Colonic mucosa (tissue), 4 donors: ENCODE measurements around the gene MAGEF1. TPM values are rescaled to one million over a fixed set of nuclear protein-coding genes. Genes with fewer than 3 reads are reported as not detected.

Experiments
- DNase-seq: peaks from one replicate; pipeline ENCODE4 v3.0.0-alpha.2; 2020
- H3K27ac ChIP-seq: fragments of 200-600 bp; one replicate; pipeline ENCODE4 v1.8.0; 2021
- H3K27me3 ChIP-seq: fragments of 200-600 bp; one replicate; pipeline ENCODE4 v1.8.0; 2021
- H3K36me3 ChIP-seq: fragments of 200-600 bp; one replicate; pipeline ENCODE4 v1.8.0; 2021
- H3K4me1 ChIP-seq: fragments of 200-600 bp; one replicate; pipeline ENCODE4 v1.8.0; 2021; ENCODE audit warnings: mild to moderate bottlenecking
- H3K4me3 ChIP-seq: fragments of 200-600 bp; one replicate; pipeline ENCODE4 v1.8.0; 2021
- H3K9ac ChIP-seq, 2 donors: one replicate each; pipeline ENCODE4 v1.7.0; 2013; ENCODE audit warnings: control low read depth in 2 of 2, low read depth in 2 of 2, low read length in 2 of 2
- H3K9me3 ChIP-seq: fragments of 200-600 bp; one replicate; pipeline ENCODE4 v1.8.0; 2021
- intact Hi-C: fragments of 100-400 bp; cut with DNase I; formaldehyde crosslinking; loops from one replicate; pipeline ENCODE4 v1.14.1; 2022
- total RNA-seq, 2 donors: library from RNA; stranded (reverse); fragmentation: NEBNext Ultra II Directional in 1 of 2; extraction: Animal tissue kit (Norgen Biotek cat#: 25700) in 1 of 2; gene quantifications; one replicate each; pipeline ENCODE4 v1.2.1, GENCODE V29; 2021
- TF ChIP-seq, protein P1 (sequence below): fragments of 200-600 bp; IDR thresholded peaks from one replicate; pipeline ENCODE4 v1.8.0; 2022; ENCODE audit warnings: antibody characterized with exemption, mild to moderate bottlenecking
- donor health status: healthy.
- donor health status: DM: no; HTN: no; CAD: no.
- donor health status: DM: no; HTN: no; CAD: no.

MAGEF1 gene
- total RNA-seq, 2 donors from 2014 or later: 28.3 to 42.6 TPM

DNA sequence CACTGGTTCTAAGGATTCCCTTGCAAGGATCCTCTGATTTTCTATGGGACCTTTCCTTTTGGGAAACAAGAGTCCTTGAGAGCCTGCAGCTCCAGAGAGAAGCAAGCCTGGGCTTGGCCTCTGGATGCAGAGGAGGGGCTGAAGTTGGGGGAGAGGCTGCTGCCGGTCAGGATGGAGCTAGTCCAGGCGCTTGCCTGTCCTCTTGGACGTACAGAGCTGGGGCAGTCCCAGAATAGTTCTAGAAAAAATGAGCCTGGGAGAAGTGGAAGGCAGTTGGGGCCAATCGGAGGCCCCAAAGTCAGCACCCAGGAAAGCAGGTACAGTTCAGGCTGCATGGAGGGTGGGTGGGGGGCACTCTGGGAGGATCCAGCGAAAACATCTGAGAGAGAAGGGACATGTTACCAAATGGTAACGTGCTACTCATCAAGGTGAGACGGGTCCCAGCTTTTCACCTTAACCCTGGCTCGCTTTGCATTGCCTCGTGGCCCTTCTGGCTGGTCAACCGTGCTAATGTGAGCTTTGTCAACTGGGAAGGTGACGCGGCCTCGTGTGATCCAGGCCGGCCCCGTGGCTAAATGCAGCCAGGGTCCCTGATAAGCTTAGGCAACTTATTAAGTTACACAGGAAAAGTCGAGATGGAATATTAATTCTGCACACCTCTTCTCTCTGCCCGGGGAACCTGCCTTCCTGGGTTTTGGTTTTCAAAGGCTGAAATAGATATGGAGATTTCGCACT, 38.7 kb upstream of the MAGEF1 start:
- Histone ChIP-seq H3K27ac (no peak overlapping the region), H3K9me3 (no peaks in the 10 kb centered on the region), H3K27me3 (no peaks in the 10 kb centered on the region), H3K36me3 (no peaks in the 10 kb centered on the region), H3K4me1 (no peaks in the 10 kb centered on the region), H3K9ac (no peak overlapping the region), H3K4me3 (no peak overlapping the region)
- DNase-seq: no peak
- intact Hi-C loops: no loop called here
- TF ChIP-seq, protein P1, sequence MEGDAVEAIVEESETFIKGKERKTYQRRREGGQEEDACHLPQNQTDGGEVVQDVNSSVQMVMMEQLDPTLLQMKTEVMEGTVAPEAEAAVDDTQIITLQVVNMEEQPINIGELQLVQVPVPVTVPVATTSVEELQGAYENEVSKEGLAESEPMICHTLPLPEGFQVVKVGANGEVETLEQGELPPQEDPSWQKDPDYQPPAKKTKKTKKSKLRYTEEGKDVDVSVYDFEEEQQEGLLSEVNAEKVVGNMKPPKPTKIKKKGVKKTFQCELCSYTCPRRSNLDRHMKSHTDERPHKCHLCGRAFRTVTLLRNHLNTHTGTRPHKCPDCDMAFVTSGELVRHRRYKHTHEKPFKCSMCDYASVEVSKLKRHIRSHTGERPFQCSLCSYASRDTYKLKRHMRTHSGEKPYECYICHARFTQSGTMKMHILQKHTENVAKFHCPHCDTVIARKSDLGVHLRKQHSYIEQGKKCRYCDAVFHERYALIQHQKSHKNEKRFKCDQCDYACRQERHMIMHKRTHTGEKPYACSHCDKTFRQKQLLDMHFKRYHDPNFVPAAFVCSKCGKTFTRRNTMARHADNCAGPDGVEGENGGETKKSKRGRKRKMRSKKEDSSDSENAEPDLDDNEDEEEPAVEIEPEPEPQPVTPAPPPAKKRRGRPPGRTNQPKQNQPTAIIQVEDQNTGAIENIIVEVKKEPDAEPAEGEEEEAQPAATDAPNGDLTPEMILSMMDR: no peak

- Histone ChIP-seq H3K36me3 (no peaks in the 10 kb centered on the region), H3K27me3 (no peaks in the 10 kb centered on the region), H3K9me3 (no peaks in the 10 kb centered on the region), H3K9ac (no peak overlapping the region), H3K27ac (no peak overlapping the region), H3K4me1 (no peaks in the 10 kb centered on the region), H3K4me3 (no peak overlapping the region)
- TF ChIP-seq, protein P1: no peak
- intact Hi-C loops: no loop called here
- DNase-seq: no peak
Observed at GRCh38 chr3:184749168-184749744, 37.4 kb upstream of the MAGEF1 start.

DNA sequence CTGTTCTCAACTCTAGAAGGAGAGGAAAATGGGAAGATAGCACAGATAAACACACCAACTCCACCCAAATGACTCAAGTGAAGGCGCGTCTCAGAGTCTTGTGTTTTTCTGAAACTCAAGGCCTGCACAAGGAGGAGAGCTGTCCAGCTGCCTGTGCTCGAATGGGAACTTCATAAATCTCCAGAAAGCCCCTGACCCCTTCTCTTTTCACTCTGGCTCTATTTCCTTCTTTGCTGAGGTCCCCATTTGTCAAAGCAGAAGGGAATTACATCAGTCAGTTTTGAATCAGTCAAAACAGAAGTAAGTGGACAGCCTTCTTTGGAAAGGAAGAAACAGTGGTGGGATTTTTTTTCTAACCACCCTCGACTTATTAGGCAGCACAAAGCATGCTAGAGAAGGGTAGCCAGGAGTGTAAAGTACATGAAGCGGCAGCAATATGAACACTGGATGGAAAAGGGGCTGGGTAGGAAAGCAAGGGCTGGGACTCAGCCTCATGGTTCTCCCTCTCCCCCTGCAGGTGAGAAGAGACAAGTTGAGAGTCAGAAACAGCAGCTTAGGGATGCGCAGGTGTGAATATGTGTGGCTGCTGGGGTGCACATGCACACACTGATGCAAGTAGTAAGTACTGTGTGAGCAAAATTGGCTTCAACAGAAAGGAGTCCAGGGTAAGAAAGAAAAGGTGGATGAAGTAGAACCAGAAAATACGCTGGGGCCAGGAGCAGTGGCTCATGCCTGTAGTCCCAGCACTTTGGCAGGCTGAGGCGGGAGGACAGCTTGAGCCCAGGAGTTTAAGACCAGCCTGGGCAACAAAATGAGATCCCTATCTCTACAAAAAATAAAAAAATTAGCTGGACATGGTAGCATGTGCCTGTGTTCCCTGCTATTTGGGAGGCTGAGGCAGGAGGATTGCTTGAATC, 36.6 kb upstream of the MAGEF1 start:
- TF ChIP-seq, protein P1: no peak
- intact Hi-C loops: no loop called here
- Histone ChIP-seq H3K4me3 (no peak overlapping the region), H3K9ac (no peak overlapping the region), H3K27me3 (no peaks in the 10 kb centered on the region), H3K27ac (no peak overlapping the region), H3K36me3 (no peaks in the 10 kb centered on the region), H3K4me1 (no peaks in the 10 kb centered on the region), H3K9me3 (no peaks in the 10 kb centered on the region)
- no peak for DNase-seq

DNA sequence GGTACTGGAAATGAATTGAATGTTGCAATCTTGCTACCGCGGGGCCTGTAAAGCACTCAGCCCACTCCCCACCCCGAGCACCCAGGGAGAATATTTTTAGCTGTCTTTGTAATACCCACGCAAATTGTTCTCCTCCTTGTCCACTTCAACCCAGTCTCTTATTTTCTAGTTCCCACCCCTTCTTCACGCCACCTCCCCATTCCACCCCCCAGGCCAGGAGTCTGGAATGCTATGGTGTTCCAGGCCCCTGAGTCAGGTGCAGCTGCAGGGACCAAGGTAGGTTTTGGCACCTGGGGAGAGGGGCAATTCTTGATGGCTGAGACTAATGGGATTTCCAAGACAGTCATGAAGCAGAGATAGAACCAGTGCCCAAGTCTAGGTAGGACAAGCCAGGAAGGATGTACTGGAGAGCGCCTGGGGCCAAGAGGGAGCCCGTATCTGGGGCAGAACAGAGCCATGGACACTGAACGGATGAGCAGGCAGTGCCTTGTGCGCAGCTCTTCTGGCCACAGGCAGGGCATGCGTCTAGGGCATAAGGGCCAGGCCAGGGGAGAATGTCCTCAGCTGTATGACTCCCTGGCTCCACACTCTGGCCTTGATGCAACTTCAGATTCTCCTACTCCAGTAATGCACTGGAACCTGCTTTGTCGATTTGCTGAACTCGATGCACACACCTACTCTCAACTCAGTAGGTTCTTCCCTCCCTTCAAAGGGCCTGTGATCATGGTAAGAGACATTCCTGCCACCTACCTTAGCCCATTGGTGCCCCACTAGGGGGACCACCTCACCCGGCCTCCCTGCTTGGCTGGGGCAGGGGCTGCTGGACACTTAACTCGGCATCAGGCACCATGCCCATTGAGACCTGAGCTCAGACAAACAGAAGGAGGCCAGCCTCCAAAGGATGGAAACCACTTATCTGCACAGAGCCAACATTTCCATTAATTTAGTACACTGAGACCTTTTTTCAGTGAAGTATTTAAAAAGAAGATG, 34.6 kb upstream of the MAGEF1 start:
- Histone ChIP-seq H3K9me3 (no peaks in the 10 kb centered on the region), H3K9ac (no peak overlapping the region), H3K27me3 (no peaks in the 10 kb centered on the region), H3K27ac (no peak overlapping the region), H3K4me1 (no peaks in the 10 kb centered on the region), H3K4me3 (no peak overlapping the region), H3K36me3 (no peaks in the 10 kb centered on the region)
- intact Hi-C loops: no loop called here
- no peak for DNase-seq
- TF ChIP-seq, protein P1: no peak

DNA sequence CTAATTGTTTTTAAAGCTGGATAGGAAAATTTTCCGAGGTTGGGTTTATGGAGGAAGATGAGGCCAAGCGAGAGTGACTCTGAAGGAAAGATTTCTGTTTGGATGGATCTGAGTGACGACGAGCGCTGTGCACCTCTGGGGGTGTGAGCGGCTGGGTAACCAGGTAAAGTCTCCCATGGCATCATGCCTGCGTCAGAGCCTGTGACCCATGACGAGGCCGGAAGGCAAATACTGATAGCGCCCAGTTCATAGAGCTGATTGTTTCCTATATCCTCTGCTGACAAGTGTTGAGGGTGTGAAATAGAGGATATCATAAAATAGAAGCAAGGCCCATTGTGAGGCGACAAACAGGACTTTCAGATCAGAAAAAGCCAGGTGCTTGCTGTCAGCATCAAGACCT, 33.7 kb upstream of the MAGEF1 start:
- H3K4me3 ChIP-seq: no peak overlapping the region
- H3K4me1 ChIP-seq: no peaks in the 10 kb centered on the region
- TF ChIP-seq, protein P1: no peak
- no peaks in the 10 kb centered on the region for H3K36me3 ChIP-seq
- no peak overlapping the region for H3K27ac ChIP-seq
- DNase-seq: no peak
- no peaks in the 10 kb centered on the region for H3K9me3 ChIP-seq
- intact Hi-C loops: no loop called here
- H3K27me3 ChIP-seq: no peaks in the 10 kb centered on the region
- no peak overlapping the region for H3K9ac ChIP-seq
